Left lung (tissue), 10 donors: ENCODE results near the gene RINT1. TPM values are rescaled to one million over a fixed set of nuclear protein-coding genes. Genes with fewer than 3 reads are reported as not detected.
"Not testable (repeated sequence)": the region's sequence is repeated elsewhere in the genome, so short reads cannot be mapped to it uniquely, and the experiment has no call there.

Experiments
- ATAC-seq: fragments of 200-7000 bp; cut with Tn5 transposase; one replicate; pipeline ENCODE4 v1.9.1; 2020; ENCODE audit warnings: moderate library complexity
- DNase-seq, 4 donors: peaks; one replicate each; pipeline ENCODE4 v3.0.0-alpha.2; 2013 to 2020
- H3K27ac ChIP-seq, 2 donors: fragments of 200-600 bp; sonication (generic) in 1 of 2; one replicate each; pipeline versions ENCODE4 v1.5.0 to v1.8.0; 2020 to 2021
- H3K27me3 ChIP-seq, 2 donors: fragments of 200-600 bp; sonication (generic) in 1 of 2; one replicate each; pipeline versions ENCODE4 v1.5.0 to v1.8.0; 2020 to 2021
- H3K36me3 ChIP-seq, 2 donors: fragments of 200-600 bp; sonication (generic) in 1 of 2; one replicate each; pipeline versions ENCODE4 v1.5.0 to v1.8.0; 2020 to 2021
- H3K4me1 ChIP-seq, 2 donors: fragments of 200-600 bp; one replicate each; pipeline ENCODE4 v1.8.0; 2021
- H3K4me3 ChIP-seq, 2 donors: fragments of 200-600 bp; sonication (generic) in 1 of 2; one replicate each; pipeline versions ENCODE4 v1.5.0 to v1.8.0; 2020 to 2021; ENCODE audit warnings: mild to moderate bottlenecking in 1 of 2
- H3K9me3 ChIP-seq, 2 donors: fragments of 200-600 bp; sonication (generic) in 1 of 2; one replicate each; pipeline versions ENCODE4 v1.5.0 to v1.8.0; 2020 to 2021
- CTCF ChIP-seq, 2 donors: fragments of 200-600 bp; sonication (generic) in 1 of 2; IDR thresholded peaks; one replicate each; pipeline versions ENCODE4 v1.5.0 to v1.8.0; 2021; ENCODE audit warnings: antibody characterized with exemption in 2 of 2
- intact Hi-C, 2 donors: fragments of 100-400 bp; cut with DNase I; formaldehyde crosslinking; loops; one replicate each; pipeline versions ENCODE4 v1.11.2 to v1.14.2; 2022
- polyA plus RNA-seq, 6 donors: library from polyadenylated mRNA; unstranded; fragments of 120-200 nt; gene quantifications; one replicate each; pipeline ENCODE4 v1.2.1, GENCODE V29; 2013; ENCODE audit not compliant: insufficient read length in 6 of 6
- total RNA-seq, 2 donors: library from RNA; stranded (reverse); fragmentation: NEBNext Ultra II Directional; extraction: Animal tissue kit (Norgen Biotek cat#: 25700); gene quantifications; one replicate each; pipeline ENCODE4 v1.2.1, GENCODE V29; 2021
- donor health status: DM: no; HTN: yes; CAD: no.
- donor health status: DM: no; HTN: no; CAD: no.

Gene RINT1
- total and polyA plus RNA-seq, 8 donors, result 15.0 to 36.2 (median 30.6) TPM

DNA sequence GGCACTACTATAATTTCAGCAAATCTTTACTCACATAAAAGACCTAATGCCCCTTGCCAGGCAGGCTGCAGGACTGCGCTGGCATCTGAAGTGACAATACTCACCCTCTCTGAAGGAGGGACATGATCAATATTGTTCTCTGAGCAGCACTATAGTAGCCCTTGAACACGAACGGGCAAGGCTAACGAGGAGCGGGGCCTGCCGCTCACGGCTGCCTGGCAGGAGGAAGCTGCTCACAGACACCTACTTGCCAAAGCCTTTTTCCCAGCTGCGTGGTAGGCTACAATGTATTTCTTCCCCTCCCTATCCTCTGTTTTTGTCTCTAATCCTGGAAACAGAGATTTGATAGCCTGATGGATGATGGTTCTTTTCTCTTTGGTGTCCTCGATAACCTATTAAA is 29.8 kb upstream of the RINT1 start:
- Histone ChIP-seq H3K27ac (no peak overlapping the region), H3K27me3 (no peaks in the 10 kb centered on the region), H3K4me1 (no peaks in the 10 kb centered on the region), H3K4me3 (no peak overlapping the region), H3K36me3 (peaks cover 0 to 57% of the 10 kb centered on the region in 2 donors), H3K9me3 (no peaks in the 10 kb centered on the region)
- DNase-seq, result no peak
- no peak for ATAC-seq
- no peak for TF ChIP-seq CTCF (IDR thresholded peaks at IDR 0.05)
- intact Hi-C loops, result no loop called here

DNA sequence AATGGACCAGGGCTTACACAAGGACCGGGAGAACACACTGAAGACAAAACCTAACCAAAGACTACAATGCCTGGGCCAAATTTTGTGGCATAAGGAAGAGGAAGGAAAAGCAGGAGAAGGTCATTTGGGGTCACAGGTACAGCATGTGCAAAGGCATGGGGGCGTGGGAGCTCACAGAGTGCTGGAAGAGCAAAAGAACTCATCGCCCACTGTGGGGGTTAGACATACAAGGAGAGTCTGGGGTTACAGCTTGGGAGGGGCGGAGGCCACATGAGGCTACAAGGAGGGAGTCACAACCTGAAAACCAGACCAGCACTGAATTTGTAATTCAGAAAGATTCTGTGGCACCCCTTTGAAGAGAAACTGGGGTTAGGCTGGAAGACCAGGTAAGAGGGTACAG is 19.6 kb upstream of the RINT1 start:
- Histone ChIP-seq H3K27me3 (no peaks in the 10 kb centered on the region), H3K4me3 (no peak overlapping the region), H3K4me1 (no peaks in the 10 kb centered on the region), H3K9me3 (no peaks in the 10 kb centered on the region), H3K36me3 (peaks cover 0 to 7% of the 10 kb centered on the region in 2 donors), H3K27ac (no peak overlapping the region)
- no peak for ATAC-seq
- no peak for TF ChIP-seq CTCF (IDR thresholded peaks at IDR 0.05)
- intact Hi-C loops, result no loop called here
- DNase-seq, result no peak

DNA sequence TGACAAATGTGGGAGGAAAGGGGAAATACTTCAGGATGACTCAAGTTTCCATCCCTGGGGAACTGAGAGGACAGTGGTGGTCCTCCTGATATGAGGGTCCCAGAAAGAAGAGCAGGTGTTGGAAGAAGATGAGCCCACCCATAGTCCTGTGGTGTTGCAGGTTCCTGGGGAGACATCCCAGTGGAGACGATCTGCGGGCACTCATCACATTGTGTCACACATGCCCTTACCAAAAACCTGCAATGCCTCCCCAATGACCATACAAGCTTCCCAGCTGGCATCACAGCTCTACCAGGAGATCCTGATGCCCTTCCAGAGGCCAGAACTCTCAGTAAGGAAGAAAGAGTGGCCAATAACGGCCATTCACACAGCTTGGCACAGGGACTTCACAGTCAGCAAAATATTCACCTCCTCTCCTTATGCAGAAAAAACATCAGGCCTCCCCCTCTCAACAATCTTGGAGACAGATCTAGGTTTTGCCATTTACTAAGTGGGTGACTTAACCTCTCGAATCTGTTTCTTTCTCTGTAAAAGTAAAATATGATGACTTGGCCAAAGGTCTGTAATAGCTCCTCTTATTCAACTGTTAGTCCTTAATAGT is 19.0 kb upstream of the RINT1 start:
- ATAC-seq (no peak), DNase-seq (no peak)
- intact Hi-C loops, result no loop called here
- Histone ChIP-seq H3K4me3 (no peak overlapping the region), H3K4me1 (no peaks in the 10 kb centered on the region), H3K27me3 (no peaks in the 10 kb centered on the region), H3K27ac (no peak overlapping the region), H3K36me3 (peaks cover 0 to 1% of the 10 kb centered on the region in 2 donors), H3K9me3 (no peaks in the 10 kb centered on the region)
- TF ChIP-seq CTCF (IDR thresholded peaks at IDR 0.05), result no peak

- H3K4me3 ChIP-seq, H3K9me3 ChIP-seq, intact Hi-C loops, H3K27ac ChIP-seq, H3K4me1 ChIP-seq, H3K36me3 ChIP-seq, H3K27me3 ChIP-seq, ATAC-seq, DNase-seq: not testable (repeated sequence)
Measured at GRCh38 chr7:105515610-105516009, 16.4 kb upstream of the RINT1 start.

DNA sequence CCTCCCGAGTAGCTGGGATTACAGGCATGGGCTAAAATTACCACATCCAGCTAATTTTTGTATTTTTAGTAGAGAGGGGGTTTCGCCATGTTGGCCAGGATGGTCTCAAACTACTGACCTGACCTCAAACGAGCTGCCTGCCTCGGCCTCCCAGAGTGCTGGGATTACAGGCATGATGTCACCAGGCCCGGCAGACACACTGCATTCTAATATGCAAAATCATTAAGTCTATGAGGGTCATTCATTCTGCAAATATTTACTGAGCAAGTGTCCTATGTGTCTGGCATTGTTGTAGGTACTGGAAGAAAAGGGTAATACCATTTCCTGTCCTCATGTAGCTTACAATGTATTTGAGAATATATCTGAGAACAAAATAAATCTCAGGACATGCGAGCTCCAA is 12.6 kb upstream of the RINT1 start:
- Histone ChIP-seq H3K4me1 (peaks cover 9 to 17% of the 10 kb centered on the region in 2 donors), H3K27me3 (no peaks in the 10 kb centered on the region), H3K4me3 (no peak overlapping the region), H3K9me3 (no peaks in the 10 kb centered on the region), H3K36me3 (no peaks in the 10 kb centered on the region), H3K27ac (no peak overlapping the region)
- intact Hi-C loops, result no loop called here
- DNase-seq, result no peak
- TF ChIP-seq CTCF (IDR thresholded peaks at IDR 0.05), result no peak
- ATAC-seq, result no peak

GRCh38 chr7:105520620-105521019 is 11.4 kb upstream of the RINT1 start:
- H3K27me3 ChIP-seq, H3K27ac ChIP-seq, H3K36me3 ChIP-seq, intact Hi-C loops, ATAC-seq, DNase-seq, H3K9me3 ChIP-seq: not testable (repeated sequence)
- H3K4me3 ChIP-seq, result peak overlapping the region in 1 of 2 donors; percentile 73
- peaks cover 9 to 17% of the 10 kb centered on the region in 2 donors for H3K4me1 ChIP-seq
